Measurements from ENCODE around the gene GLE1.
"Not testable (repeated sequence)": the region's sequence is repeated elsewhere in the genome, so short reads cannot be mapped to it uniquely, and the experiment has no call there.

The GLE1 gene

DNA sequence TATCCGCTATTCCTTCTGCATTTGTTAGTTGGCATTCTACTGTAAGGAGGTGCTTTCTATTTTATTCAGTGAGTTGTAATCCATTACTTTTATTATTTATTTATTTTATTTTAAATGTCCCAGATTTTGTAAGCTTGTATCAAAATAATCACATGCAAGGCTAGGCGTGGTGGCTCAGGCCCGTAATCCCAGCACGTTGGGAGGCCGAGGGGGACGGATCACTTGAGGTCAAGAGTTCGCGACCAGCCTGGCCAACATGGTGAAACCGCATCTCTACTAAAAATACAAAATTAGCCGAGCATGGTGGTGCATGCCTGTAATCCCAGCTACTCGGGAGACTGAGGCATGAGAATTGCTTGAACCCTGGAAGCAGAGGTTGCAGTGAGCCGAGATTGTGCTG is 1.4 kb downstream of the GLE1 start:
- not testable (repeated sequence) for H3K79me1 ChIP-seq (ENCODE audit: low read depth, low read length); H3K4me2 ChIP-seq (ENCODE audit: insufficient read depth, low read length, poor library complexity, severe bottlenecking); H4K91ac ChIP-seq (ENCODE audit: low read depth, low read length, poor library complexity); H2BK12ac ChIP-seq (ENCODE audit: low read length); H3K9me3 ChIP-seq (replicated peaks in 1 of 2; ENCODE audit: control insufficient read depth in 2 of 2, insufficient read depth in 1 of 2, low read depth in 1 of 2, low read length in 2 of 2); H3K9ac ChIP-seq (ENCODE audit: low read depth, low read length, poor library complexity); H3K4ac ChIP-seq (ENCODE audit: low read length); H3K18ac ChIP-seq (ENCODE audit: low read length); H2BK15ac ChIP-seq (ENCODE audit: low read length); H2AFZ ChIP-seq (ENCODE audit: low read length); H3K27ac ChIP-seq (replicated peaks; ENCODE audit: low read length); H3K27me3 ChIP-seq (ENCODE audit: control insufficient read depth in 3 of 3, insufficient read depth in 3 of 3, low read depth in 1 of 3, low read length in 3 of 3); H2BK5ac ChIP-seq (ENCODE audit: low read length); H3K23ac ChIP-seq (ENCODE audit: low read depth, low read length, poor library complexity); H4K8ac ChIP-seq (ENCODE audit: low read depth, low read length); H2AK5ac ChIP-seq (ENCODE audit: low read depth, low read length); DNase-seq (ENCODE audit: low spot score); H2BK120ac ChIP-seq (ENCODE audit: low read depth, low read length); H3K14ac ChIP-seq (ENCODE audit: low read length); H3K4me1 ChIP-seq (ENCODE audit: control insufficient read depth in 2 of 2, insufficient read depth in 1 of 2, low read depth in 1 of 2, low read length in 2 of 2)
- Histone ChIP-seq H3K4me3 (ENCODE audit: low read length in 2 of 2) (peak overlapping the region in 1 of 2 donors; percentile 87), H3K36me3 (replicated peaks in 1 of 2; ENCODE audit: control insufficient read depth in 2 of 2, insufficient read depth in 2 of 2, low read length in 2 of 2) (peaks cover 7 to 50% of the 10 kb centered on the region in 2 donors)
- no CpG with 5 or more reads among the region's 12 CpGs for WGBS, 2 donors (ENCODE audit: extremely low coverage in 2 of 2, insufficient read length in 2 of 2, insufficient replicate concordance in 1 of 2)

DNA sequence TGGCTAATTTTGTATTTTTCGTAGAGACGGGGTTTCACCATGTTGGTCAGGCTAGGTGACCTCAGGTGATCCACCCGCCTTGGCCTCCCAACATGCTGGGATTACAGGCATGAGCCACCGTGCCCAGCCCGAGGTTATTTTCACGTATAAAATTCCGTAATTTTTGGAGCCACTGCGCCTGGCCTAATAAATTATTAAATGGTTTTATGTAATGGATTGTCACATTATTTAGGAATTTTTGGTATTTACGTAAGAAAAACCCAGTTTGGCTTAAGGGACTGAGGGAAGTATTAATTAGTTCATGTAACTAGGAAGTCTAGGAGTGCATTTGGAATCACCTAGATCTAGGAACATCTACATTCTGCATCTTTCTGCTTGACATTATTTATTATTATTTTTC is 8.3 kb downstream of the GLE1 start:
- H2BK5ac ChIP-seq (ENCODE audit: low read length), result no peak overlapping the region
- no peak for DNase-seq (ENCODE audit: low spot score)
- no peak overlapping the region for H2BK120ac ChIP-seq (ENCODE audit: low read depth, low read length)
- H3K27me3 ChIP-seq (ENCODE audit: control insufficient read depth in 3 of 3, insufficient read depth in 3 of 3, low read depth in 1 of 3, low read length in 3 of 3), result no peaks in the 10 kb centered on the region
- no peak overlapping the region for H3K4me3 ChIP-seq (ENCODE audit: low read length in 2 of 2)
- H3K4me1 ChIP-seq (ENCODE audit: control insufficient read depth in 2 of 2, insufficient read depth in 1 of 2, low read depth in 1 of 2, low read length in 2 of 2), result no peaks in the 10 kb centered on the region
- no peak overlapping the region for H4K91ac ChIP-seq (ENCODE audit: low read depth, low read length, poor library complexity)
- H3K4me2 ChIP-seq (ENCODE audit: insufficient read depth, low read length, poor library complexity, severe bottlenecking), result no peak overlapping the region
- no peak overlapping the region for H2BK12ac ChIP-seq (ENCODE audit: low read length)
- no peak overlapping the region for H3K4ac ChIP-seq (ENCODE audit: low read length)
- no peak overlapping the region for H3K9ac ChIP-seq (ENCODE audit: low read depth, low read length, poor library complexity)
- no peak overlapping the region for H3K27ac ChIP-seq (replicated peaks; ENCODE audit: low read length)
- H3K23ac ChIP-seq (ENCODE audit: low read depth, low read length, poor library complexity), result no peak overlapping the region
- no CpG with 5 or more reads among the region's 9 CpGs for WGBS, 2 donors (ENCODE audit: extremely low coverage in 2 of 2, insufficient read length in 2 of 2, insufficient replicate concordance in 1 of 2)
- H3K9me3 ChIP-seq (replicated peaks in 1 of 2; ENCODE audit: control insufficient read depth in 2 of 2, insufficient read depth in 1 of 2, low read depth in 1 of 2, low read length in 2 of 2), result no peaks in the 10 kb centered on the region
- no peak overlapping the region for H2AFZ ChIP-seq (ENCODE audit: low read length)
- no peaks in the 10 kb centered on the region for H3K79me1 ChIP-seq (ENCODE audit: low read depth, low read length)
- H2AK5ac ChIP-seq (ENCODE audit: low read depth, low read length), result no peak overlapping the region
- no peak overlapping the region for H4K8ac ChIP-seq (ENCODE audit: low read depth, low read length)
- no peak overlapping the region for H3K18ac ChIP-seq (ENCODE audit: low read length)
- H3K14ac ChIP-seq (ENCODE audit: low read length), result no peak overlapping the region
- no peak overlapping the region for H2BK15ac ChIP-seq (ENCODE audit: low read length)
- H3K36me3 ChIP-seq (replicated peaks in 1 of 2; ENCODE audit: control insufficient read depth in 2 of 2, insufficient read depth in 2 of 2, low read length in 2 of 2), result peaks cover 8 to 86% of the 10 kb centered on the region in 2 donors

DNA sequence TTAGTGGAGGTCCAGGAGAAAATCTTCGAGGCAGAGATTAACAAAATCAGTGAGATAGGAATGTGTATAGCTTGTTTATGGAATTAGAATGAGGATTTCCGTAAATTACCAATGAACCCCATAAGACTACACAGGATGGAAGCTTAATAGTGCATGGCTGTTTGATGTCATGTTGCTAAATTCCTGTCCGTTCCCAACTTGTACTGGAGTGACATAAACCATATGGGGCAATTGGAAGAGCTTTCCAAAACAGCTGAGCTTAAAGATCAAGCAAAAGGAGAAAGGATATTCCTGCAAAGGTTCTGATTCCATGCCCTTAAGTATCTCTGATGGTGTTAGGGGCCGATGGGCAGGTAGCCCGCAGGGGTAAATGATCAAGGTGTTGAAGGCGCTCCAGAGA is 17.4 kb downstream of the GLE1 start:
- H3K36me3 ChIP-seq (replicated peaks in 1 of 2; ENCODE audit: control insufficient read depth in 2 of 2, insufficient read depth in 2 of 2, low read length in 2 of 2), result peaks cover 7 to 69% of the 10 kb centered on the region in 2 donors

DNA sequence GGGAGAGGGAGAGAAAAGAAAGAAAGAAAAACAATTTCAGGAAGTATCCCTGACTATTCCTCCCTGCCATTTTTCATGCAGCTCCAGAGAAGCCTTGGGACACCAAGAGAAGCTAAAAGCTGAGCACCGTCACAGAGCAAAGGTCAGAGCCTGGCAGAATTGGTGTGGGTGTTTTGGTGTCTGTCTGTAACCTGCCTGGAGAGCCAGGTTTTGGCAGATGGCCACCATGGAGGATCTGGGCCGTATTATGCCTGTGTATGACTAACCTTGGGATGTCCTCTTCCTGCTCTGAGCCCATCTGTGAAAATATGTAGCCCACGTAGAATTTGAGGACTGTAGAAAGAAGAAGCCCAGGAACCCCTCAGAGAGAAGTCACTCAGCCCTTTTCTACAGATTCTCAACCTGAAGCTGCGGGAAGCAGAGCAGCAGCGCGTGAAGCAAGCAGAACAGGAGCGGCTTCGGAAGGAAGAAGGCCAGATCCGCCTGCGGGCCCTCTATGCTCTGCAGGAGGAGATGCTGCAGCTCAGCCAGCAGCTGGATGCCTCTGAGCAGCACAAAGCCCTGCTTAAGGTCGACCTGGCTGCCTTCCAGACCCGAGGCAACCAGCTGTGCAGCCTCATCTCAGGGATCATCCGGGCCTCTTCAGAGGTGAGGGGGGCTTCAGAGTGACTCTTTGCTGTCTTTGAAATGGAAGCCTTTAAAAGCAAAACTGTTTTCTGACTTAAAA is 18.8 kb downstream of the GLE1 start:
- no peaks in the 10 kb centered on the region for H3K27me3 ChIP-seq (ENCODE audit: control insufficient read depth in 3 of 3, insufficient read depth in 3 of 3, low read depth in 1 of 3, low read length in 3 of 3)
- H3K14ac ChIP-seq (ENCODE audit: low read length), result no peak overlapping the region
- H2BK12ac ChIP-seq (ENCODE audit: low read length), result no peak overlapping the region
- H3K79me1 ChIP-seq (ENCODE audit: low read depth, low read length), result no peaks in the 10 kb centered on the region
- H3K27ac ChIP-seq (replicated peaks; ENCODE audit: low read length), result no peak overlapping the region
- H4K91ac ChIP-seq (ENCODE audit: low read depth, low read length, poor library complexity), result no peak overlapping the region
- no peak overlapping the region for H3K4ac ChIP-seq (ENCODE audit: low read length)
- no peak overlapping the region for H3K23ac ChIP-seq (ENCODE audit: low read depth, low read length, poor library complexity)
- DNase-seq (ENCODE audit: low spot score), result no peak
- H3K9ac ChIP-seq (ENCODE audit: low read depth, low read length, poor library complexity), result no peak overlapping the region
- no peaks in the 10 kb centered on the region for H3K9me3 ChIP-seq (replicated peaks in 1 of 2; ENCODE audit: control insufficient read depth in 2 of 2, insufficient read depth in 1 of 2, low read depth in 1 of 2, low read length in 2 of 2)
- H3K4me3 ChIP-seq (ENCODE audit: low read length in 2 of 2), result no peak overlapping the region
- no peak overlapping the region for H3K4me2 ChIP-seq (ENCODE audit: insufficient read depth, low read length, poor library complexity, severe bottlenecking)
- H2BK5ac ChIP-seq (ENCODE audit: low read length), result no peak overlapping the region
- H4K8ac ChIP-seq (ENCODE audit: low read depth, low read length), result no peak overlapping the region
- H3K36me3 ChIP-seq (replicated peaks in 1 of 2; ENCODE audit: control insufficient read depth in 2 of 2, insufficient read depth in 2 of 2, low read length in 2 of 2), result peaks cover 10 to 63% of the 10 kb centered on the region in 2 donors
- H2BK15ac ChIP-seq (ENCODE audit: low read length), result no peak overlapping the region
- H3K18ac ChIP-seq (ENCODE audit: low read length), result no peak overlapping the region
- no peak overlapping the region for H2BK120ac ChIP-seq (ENCODE audit: low read depth, low read length)
- WGBS, 2 donors (ENCODE audit: extremely low coverage in 2 of 2, insufficient read length in 2 of 2, insufficient replicate concordance in 1 of 2), result no CpG with 5 or more reads among the region's 13 CpGs
- H3K4me1 ChIP-seq (ENCODE audit: control insufficient read depth in 2 of 2, insufficient read depth in 1 of 2, low read depth in 1 of 2, low read length in 2 of 2), result peaks cover 0 to 2% of the 10 kb centered on the region in 2 donors
- peak overlapping the region; percentile 29 for H2AFZ ChIP-seq (ENCODE audit: low read length)
- H2AK5ac ChIP-seq (ENCODE audit: low read depth, low read length), result no peak overlapping the region

More for the DNA sequence above, 17.4 kb downstream of the GLE1 start:
- Histone ChIP-seq H3K9ac (ENCODE audit: low read depth, low read length, poor library complexity) (no peak overlapping the region), H2BK120ac (ENCODE audit: low read depth, low read length) (no peak overlapping the region), H3K4me3 (ENCODE audit: low read length in 2 of 2) (no peak overlapping the region), H4K8ac (ENCODE audit: low read depth, low read length) (no peak overlapping the region), H2BK12ac (ENCODE audit: low read length) (no peak overlapping the region), H3K4me1 (ENCODE audit: control insufficient read depth in 2 of 2, insufficient read depth in 1 of 2, low read depth in 1 of 2, low read length in 2 of 2) (peaks cover 0 to 2% of the 10 kb centered on the region in 2 donors), H2BK15ac (ENCODE audit: low read length) (no peak overlapping the region), H3K14ac (ENCODE audit: low read length) (no peak overlapping the region), H3K9me3 (replicated peaks in 1 of 2; ENCODE audit: control insufficient read depth in 2 of 2, insufficient read depth in 1 of 2, low read depth in 1 of 2, low read length in 2 of 2) (no peaks in the 10 kb centered on the region), H3K79me1 (ENCODE audit: low read depth, low read length) (no peaks in the 10 kb centered on the region), H3K23ac (ENCODE audit: low read depth, low read length, poor library complexity) (no peak overlapping the region), H4K91ac (ENCODE audit: low read depth, low read length, poor library complexity) (no peak overlapping the region), H2AK5ac (ENCODE audit: low read depth, low read length) (no peak overlapping the region), H3K4ac (ENCODE audit: low read length) (no peak overlapping the region), H2BK5ac (ENCODE audit: low read length) (no peak overlapping the region), H2AFZ (ENCODE audit: low read length) (no peak overlapping the region), H3K4me2 (ENCODE audit: insufficient read depth, low read length, poor library complexity, severe bottlenecking) (no peak overlapping the region), H3K27me3 (ENCODE audit: control insufficient read depth in 3 of 3, insufficient read depth in 3 of 3, low read depth in 1 of 3, low read length in 3 of 3) (no peaks in the 10 kb centered on the region), H3K18ac (ENCODE audit: low read length) (no peak overlapping the region), H3K27ac (replicated peaks; ENCODE audit: low read length) (no peak overlapping the region)
- DNase-seq (ENCODE audit: low spot score), result no peak
- WGBS, 2 donors (ENCODE audit: extremely low coverage in 2 of 2, insufficient read length in 2 of 2, insufficient replicate concordance in 1 of 2), result no CpG with 5 or more reads among the region's 6 CpGs

Measured in neuronal stem cell (in vitro differentiated cells).